Measurements from ENCODE around the gene PPP2R5E.

The PPP2R5E gene

GRCh38 chr14:63344336-63344735 lies 198.8 kb downstream of the PPP2R5E start:
- no peak overlapping the region for H3K4me3 ChIP-seq (ENCODE audit: low read depth, low read length)
- no peak for TF ChIP-seq CTCF (IDR thresholded peaks at IDR 0.05; ENCODE audit: low read depth, low read length, missing control alignments)
- in situ Hi-C loops (cut with HindIII; ENCODE audit: low sequenced_read_pairs), result no loop called here
- no peak for DNase-seq (ENCODE audit: low read depth)

DNA sequence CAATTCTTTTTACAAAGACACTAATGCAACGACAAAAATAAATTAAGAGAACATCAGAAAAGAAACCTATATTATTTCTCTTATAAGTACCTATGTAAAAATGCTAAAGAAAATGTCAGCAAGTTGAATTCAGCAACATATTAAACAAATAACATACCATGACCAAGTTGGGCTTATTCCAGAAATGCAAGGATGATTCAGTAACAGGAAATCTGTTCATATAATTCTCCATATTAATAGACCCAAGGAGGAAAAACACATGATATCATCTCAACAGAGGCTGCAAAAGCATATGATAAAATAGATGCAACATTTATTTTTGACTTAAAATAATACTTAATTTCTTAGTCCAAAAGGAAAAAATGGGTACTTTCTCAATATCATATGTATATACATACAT lies 199.3 kb downstream of the PPP2R5E start:
- H3K4me3 ChIP-seq (ENCODE audit: low read depth, low read length), result no peak overlapping the region
- DNase-seq (ENCODE audit: low read depth), result no peak
- in situ Hi-C loops (cut with HindIII; ENCODE audit: low sequenced_read_pairs), result no loop called here
- TF ChIP-seq CTCF (IDR thresholded peaks at IDR 0.05; ENCODE audit: low read depth, low read length, missing control alignments), result no peak

DNA sequence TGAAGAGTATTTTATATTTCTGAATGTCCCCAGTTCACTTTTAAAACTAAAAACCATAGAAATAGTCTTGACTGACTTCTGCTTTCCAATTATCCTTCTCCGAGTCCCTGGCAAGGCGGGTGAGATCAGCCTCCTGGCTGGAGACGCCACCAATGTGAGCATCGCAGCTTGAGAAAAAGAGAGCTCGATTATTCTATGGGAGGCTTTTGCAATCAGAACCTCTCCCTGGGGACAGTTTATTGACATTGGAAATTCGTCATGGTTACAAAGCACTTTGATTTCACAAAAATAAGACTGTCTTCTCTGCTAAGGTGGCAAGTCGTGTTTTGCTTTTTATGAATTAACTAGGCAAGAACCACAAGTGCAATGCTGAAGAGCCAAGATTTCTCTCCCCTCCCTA lies 200.8 kb downstream of the PPP2R5E start:
- DNase-seq (ENCODE audit: low read depth), result no peak
- no peak overlapping the region for H3K4me3 ChIP-seq (ENCODE audit: low read depth, low read length)
- no peak for TF ChIP-seq CTCF (IDR thresholded peaks at IDR 0.05; ENCODE audit: low read depth, low read length, missing control alignments)
- in situ Hi-C loops (cut with HindIII; ENCODE audit: low sequenced_read_pairs), result no loop called here

DNA sequence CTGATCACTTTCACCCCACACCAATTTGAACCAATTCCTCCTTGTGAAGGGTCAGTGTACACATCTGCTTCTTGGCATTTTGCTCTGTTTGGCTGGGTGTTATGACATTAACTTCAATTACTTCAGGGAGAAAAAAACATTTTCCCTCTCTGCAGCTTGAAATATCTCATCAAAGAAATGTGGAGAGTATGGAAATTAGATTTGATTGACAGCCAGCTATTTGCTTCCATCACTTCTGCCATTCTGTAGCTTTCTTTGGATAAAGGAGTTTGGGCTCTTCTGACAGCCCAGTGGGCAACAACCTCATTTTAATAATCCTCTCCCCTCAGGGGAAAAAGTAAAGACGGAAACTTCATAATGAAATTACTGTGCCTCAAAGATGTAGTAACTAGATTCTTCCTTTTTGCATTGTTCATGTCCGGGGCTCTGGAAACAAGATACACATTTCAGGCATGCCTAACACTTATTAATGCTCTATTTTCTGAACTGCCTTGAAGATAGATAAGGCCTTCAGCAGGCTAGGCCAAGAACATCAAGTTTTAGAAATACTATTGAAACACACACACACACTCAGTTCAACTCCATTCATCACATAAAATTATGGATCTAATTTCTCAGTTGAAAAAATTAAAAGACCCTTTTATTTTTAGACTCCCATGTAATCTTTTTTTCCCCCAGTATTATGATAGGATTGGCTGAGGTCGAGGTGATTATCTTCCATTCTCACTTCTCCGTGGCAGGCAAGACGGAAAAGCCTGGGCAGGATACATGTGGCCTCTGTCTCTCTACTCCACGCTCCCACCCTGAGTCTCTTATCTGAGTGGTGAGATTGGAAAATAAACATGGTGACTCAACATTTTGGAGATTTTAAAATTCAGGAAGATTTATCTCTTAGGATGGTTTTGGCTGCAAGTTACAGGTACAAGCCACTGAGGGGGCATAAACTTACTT lies 214.1 kb downstream of the PPP2R5E start:
- DNase-seq (ENCODE audit: low read depth), result no peak
- in situ Hi-C loops (cut with HindIII; ENCODE audit: low sequenced_read_pairs), result no loop called here
- no peak overlapping the region for H3K4me3 ChIP-seq (ENCODE audit: low read depth, low read length)
- TF ChIP-seq CTCF (IDR thresholded peaks at IDR 0.05; ENCODE audit: low read depth, low read length, missing control alignments), result no peak

- no peak for DNase-seq (ENCODE audit: low read depth)
- no peak for TF ChIP-seq CTCF (IDR thresholded peaks at IDR 0.05; ENCODE audit: low read depth, low read length, missing control alignments)
- H3K4me3 ChIP-seq (ENCODE audit: low read depth, low read length), result no peak overlapping the region
- in situ Hi-C loops (cut with HindIII; ENCODE audit: low sequenced_read_pairs), result no loop called here
These were observed 216.3 kb downstream of the PPP2R5E start for GRCh38 chr14:63326840-63327239.

GRCh38 chr14:63322897-63323573 lies 220.1 kb downstream of the PPP2R5E start:
- no peak overlapping the region for H3K4me3 ChIP-seq (ENCODE audit: low read depth, low read length)
- no peak for DNase-seq (ENCODE audit: low read depth)
- in situ Hi-C loops (cut with HindIII; ENCODE audit: low sequenced_read_pairs), result no loop called here
- no peak for TF ChIP-seq CTCF (IDR thresholded peaks at IDR 0.05; ENCODE audit: low read depth, low read length, missing control alignments)
